GM12878 (cell line): ENCODE results near the gene TMEM132D. TPM values are rescaled to one million over a fixed set of nuclear protein-coding genes. Genes with fewer than 3 reads are reported as not detected.

Source experiments
- ATAC-seq: fragments of 200-7000 bp; cut with Tn5 transposase; 3 replicates; pipeline ENCODE4 v1.9.1; 2020; ENCODE audit warnings: mild to moderate bottlenecking, moderate library complexity
- BruUV-seq: library from RNA; stranded (reverse); fragments of 400-500 nt; replicated peaks from 2 replicates; lab custom pipeline; 2021; lab: Mats Ljungman, UMichigan
- CTCF ChIA-PET: fragments of 300-600 bp; sonication (Branson Sonifier 250); formaldehyde crosslinking; extraction: SDS; loops from one replicate; lab custom pipeline; 2021; ENCODE audit warnings: inconsistent platforms; lab: Yijun Ruan, JAX
- POLR2A ChIA-PET: fragments of 350-600 bp; formaldehyde crosslinking; extraction: SDS; loops from one replicate; lab custom pipeline; 2021; ENCODE audit warnings: inconsistent platforms; lab: Charles Lee
- RAD21 ChIA-PET: fragments of 300-600 bp; sonication (Branson Sonifier 250); formaldehyde crosslinking; loops from one replicate; lab custom pipeline; 2023; ENCODE audit warnings: antibody characterized with exemption; ENCODE audit not compliant: unreplicated experiment; lab: Charles Lee
- SMC1A ChIA-PET: fragments of 300-600 bp; sonication (Branson Sonifier 250); formaldehyde crosslinking; loops from one replicate; lab custom pipeline; 2023; ENCODE audit not compliant: unreplicated experiment, uncharacterized antibody; lab: Charles Lee
- DNase-seq: peaks from one replicate; pipeline ENCODE4 v3.0.0-alpha.2; 2011; ENCODE audit warnings: low read depth, low spot score
- FAIRE-seq: peaks from 3 replicates; lab custom pipeline; 2011; peaks lifted over from hg19 to GRCh38; lab: Jason Lieb, UNC
- H2AFZ ChIP-seq: 2 replicates; pipeline ENCODE4 v1.6.0; 2011; ENCODE audit warnings: low read depth, low read length, control low read depth; ENCODE audit not compliant: control insufficient read depth
- H3K27ac ChIP-seq: 2 replicates; pipeline ENCODE4 v1.5.1; 2011; ENCODE audit warnings: control low read depth; ENCODE audit not compliant: control insufficient read depth, insufficient read depth
- H3K27me3 ChIP-seq, 2 experiments: replicated peaks in 1 of 2; 2 replicates each; pipeline versions ENCODE4 v1.6.0 to v1.6.1; 2011; ENCODE audit warnings: low read length in 1 of 2; ENCODE audit not compliant: control insufficient read depth in 2 of 2, insufficient read depth in 2 of 2
- H3K36me3 ChIP-seq, 2 experiments: 2 replicates each; pipeline ENCODE4 v1.5.1; 2011; ENCODE audit warnings: low read length in 1 of 2; ENCODE audit not compliant: control insufficient read depth in 2 of 2, insufficient read depth in 2 of 2
- H3K4me1 ChIP-seq: 2 replicates; pipeline ENCODE4 v1.6.1; 2011; ENCODE audit warnings: mild to moderate bottlenecking, low read length, moderate library complexity, mixed read lengths; ENCODE audit not compliant: control insufficient read depth, insufficient read depth
- H3K4me2 ChIP-seq: 2 replicates; pipeline ENCODE4 v1.6.0; 2011; ENCODE audit warnings: control low read depth; ENCODE audit not compliant: control insufficient read depth, insufficient read depth
- H3K4me3 ChIP-seq: fragments of 200-600 bp; sonication (generic); 2 replicates; pipeline ENCODE4 v1.5.1; 2016
- H3K79me2 ChIP-seq: 2 replicates; pipeline ENCODE4 v1.6.0; 2011; ENCODE audit warnings: low read length; ENCODE audit not compliant: control insufficient read depth, insufficient read depth
- H3K9ac ChIP-seq: 2 replicates; pipeline ENCODE4 v1.8.0; 2011; ENCODE audit warnings: low read length, control low read depth, mixed read lengths; ENCODE audit not compliant: control insufficient read depth, insufficient read depth
- H3K9me3 ChIP-seq: replicated peaks from 3 replicates; pipeline ENCODE4 v1.5.1; 2011; ENCODE audit warnings: mild to moderate bottlenecking, low read length; ENCODE audit not compliant: control insufficient read depth, insufficient read depth
- H4K20me1 ChIP-seq: 2 replicates; pipeline ENCODE4 v1.6.0; 2011; ENCODE audit not compliant: control insufficient read depth, insufficient read depth
- BRCA1 ChIP-seq: IDR thresholded peaks from 2 replicates; pipeline ENCODE4 v1.6.1; 2011; ENCODE audit warnings: low read depth, low read length, improper control_type of control experiment
- CBX3 ChIP-seq: fragments of 200-600 bp; sonication (generic); IDR thresholded peaks from 2 replicates; pipeline ENCODE4 v1.6.1; 2016; ENCODE audit warnings: low read depth, borderline replicate concordance
- CREB1 ChIP-seq: IDR thresholded peaks from 2 replicates; pipeline ENCODE4 v1.6.1; 2012; ENCODE audit warnings: low read depth, mild to moderate bottlenecking, inconsistent platforms
- CREM ChIP-seq: IDR thresholded peaks from 2 replicates; pipeline ENCODE4 v1.6.1; 2014; ENCODE audit warnings: antibody characterized with exemption, low read depth
- MTA3 ChIP-seq: IDR thresholded peaks from 2 replicates; pipeline ENCODE4 v1.6.1; 2012; ENCODE audit warnings: low read length, inconsistent platforms, borderline replicate concordance
- NBN ChIP-seq: fragments of 450-650 bp; IDR thresholded peaks from 2 replicates; pipeline ENCODE4 v1.6.1; 2016
- NFYA ChIP-seq: IDR thresholded peaks from 2 replicates; pipeline ENCODE4 v1.6.1; 2011; ENCODE audit warnings: low read depth, mild to moderate bottlenecking, low read length, improper control_type of control experiment, borderline replicate concordance
- SREBF2 ChIP-seq: IDR thresholded peaks from 2 replicates; pipeline ENCODE4 v1.6.1; 2012; ENCODE audit warnings: mild to moderate bottlenecking, low read length
- STAT1 ChIP-seq: fragments of 450-650 bp; conservative IDR thresholded peaks from 2 replicates; pipeline ENCODE4 v1.6.1; 2014; ENCODE audit warnings: antibody characterized with exemption, mild to moderate bottlenecking
- SUPT20H ChIP-seq: IDR thresholded peaks from 2 replicates; pipeline ENCODE4 v1.6.1; 2011; ENCODE audit warnings: low read depth, mild to moderate bottlenecking, low read length, moderate library complexity, borderline replicate concordance; ENCODE audit not compliant: control insufficient read depth
- WRNIP1 ChIP-seq: IDR thresholded peaks from 2 replicates; pipeline ENCODE4 v1.6.1; 2011; ENCODE audit warnings: low read depth, low read length, improper control_type of control experiment, borderline replicate concordance
- ZNF622 ChIP-seq: fragments of 450-650 bp; IDR thresholded peaks from 2 replicates; pipeline ENCODE4 v1.6.1; 2017; ENCODE audit warnings: mild to moderate bottlenecking, inconsistent platforms
- WGBS: methylation state at CpG from one replicate; pipeline ENCODE4 v1.1.6; 2016; ENCODE audit warnings: low lambda C conversion rate; ENCODE audit not compliant: insufficient replicate concordance, insufficient coverage; ENCODE audit errors: missing lambda C conversion rate; 5-methylcytosine and 5-hydroxymethylcytosine counted together
- in situ Hi-C: fragments of 300-500 bp; cut with MboI; formaldehyde crosslinking; loops from 9 replicates; pipeline ENCODE4 v1.14.3; 2018; ENCODE audit warnings: mixed read lengths
- intact Hi-C: fragments of 100-400 bp; cut with micrococcal nuclease; formaldehyde crosslinking; loops from one replicate; pipeline ENCODE4 v1.14.2; 2022; ENCODE audit not compliant: unreplicated experiment
- polyA plus RNA-seq, 11 experiments: library from polyadenylated mRNA; depleted of rRNA in 4 of 11; unstranded in 6 of 11; stranded (reverse) in 5 of 11; fragments of >200 nt; fragmentation: Nextera tagmentation in 4 of 11; fragmentation: Illumina TruSeq in 1 of 11; extraction: Ambion mirVana in 4 of 11; extraction: Trizol in 1 of 11; gene quantifications; 1 replicate in 1 of 11; 2 replicates in 10 of 11; pipeline versions ENCODE4 v1.2.1 to v1.2.3, GENCODE V29; 2011 to 2016; ENCODE audit warnings: inconsistent platforms in 2 of 11, missing spikeins in 2 of 11, low read depth in 1 of 11
- total RNA-seq, 4 experiments: library from RNA; depleted of rRNA in 3 of 4; stranded (reverse); fragments of >200 nt in 3 of 4; fragmentation: Illumina TruSeq in 1 of 4; extraction: Trizol in 1 of 4; gene quantifications; 2 replicates each; pipeline versions ENCODE4 v1.2.1 to v1.2.3, GENCODE V29; 2013 to 2021
- TF ChIP-seq, protein P1 (sequence below): fragments of 450-650 bp; IDR thresholded peaks from 2 replicates; pipeline ENCODE4 v1.6.1; 2017; ENCODE audit warnings: mild to moderate bottlenecking

The TMEM132D gene
- total and polyA plus RNA-seq, 10 of the 15 experiments (the other 5 are each of a cell fraction or from before 2014, with no cell fraction given) = under 0.01 to 0.12 (median 0.02) TPM; not detected in 3

DNA sequence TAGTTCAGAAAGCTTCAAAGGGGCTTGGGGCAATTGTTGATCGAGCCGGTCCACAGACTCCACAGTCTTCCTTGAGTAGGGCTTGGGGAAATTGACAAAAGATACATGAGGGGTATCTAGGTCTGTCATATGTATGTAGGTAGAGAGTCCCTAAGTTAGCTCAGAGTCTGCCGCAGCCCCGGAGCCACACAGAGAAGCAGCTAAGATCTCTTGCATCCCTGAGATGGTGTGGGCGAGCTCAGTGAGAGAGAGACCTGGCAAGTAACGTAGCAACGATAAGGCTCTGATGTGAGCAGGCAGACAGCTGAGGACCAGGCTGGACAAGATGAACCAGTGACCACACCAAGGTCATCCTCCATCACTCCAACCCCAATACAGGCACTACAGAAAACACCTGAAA lies 297.6 kb downstream of the TMEM132D start:
- H3K36me3 ChIP-seq = no peaks in the 10 kb centered on the region
- no peaks in the 10 kb centered on the region for H3K27me3 ChIP-seq
- no peak overlapping the region for H3K4me2 ChIP-seq
- ChIA-PET RAD21 (no interaction called here), CTCF (no interaction called here), SMC1A (no interaction called here), POLR2A (no interaction called here)
- no peaks in the 10 kb centered on the region for H3K4me1 ChIP-seq
- H3K4me3 ChIP-seq = no peak overlapping the region
- intact Hi-C loops (no loop called here), in situ Hi-C loops (no loop called here)
- H3K9ac ChIP-seq = no peak overlapping the region
- no peaks in the 10 kb centered on the region for H3K79me2 ChIP-seq
- FAIRE-seq (no peak), ATAC-seq (no peak), DNase-seq (no peak)
- H2AFZ ChIP-seq = no peak overlapping the region
- no peak overlapping the region for H3K27ac ChIP-seq
- TF ChIP-seq ZNF622 = no peak
- no peak for TF ChIP-seq BRCA1
- TF ChIP-seq CREM = no peak
- no peak for TF ChIP-seq NFYA
- no peak for TF ChIP-seq SUPT20H
- TF ChIP-seq MTA3 = no peak
- TF ChIP-seq SREBF2 = no peak
- TF ChIP-seq, protein P1, sequence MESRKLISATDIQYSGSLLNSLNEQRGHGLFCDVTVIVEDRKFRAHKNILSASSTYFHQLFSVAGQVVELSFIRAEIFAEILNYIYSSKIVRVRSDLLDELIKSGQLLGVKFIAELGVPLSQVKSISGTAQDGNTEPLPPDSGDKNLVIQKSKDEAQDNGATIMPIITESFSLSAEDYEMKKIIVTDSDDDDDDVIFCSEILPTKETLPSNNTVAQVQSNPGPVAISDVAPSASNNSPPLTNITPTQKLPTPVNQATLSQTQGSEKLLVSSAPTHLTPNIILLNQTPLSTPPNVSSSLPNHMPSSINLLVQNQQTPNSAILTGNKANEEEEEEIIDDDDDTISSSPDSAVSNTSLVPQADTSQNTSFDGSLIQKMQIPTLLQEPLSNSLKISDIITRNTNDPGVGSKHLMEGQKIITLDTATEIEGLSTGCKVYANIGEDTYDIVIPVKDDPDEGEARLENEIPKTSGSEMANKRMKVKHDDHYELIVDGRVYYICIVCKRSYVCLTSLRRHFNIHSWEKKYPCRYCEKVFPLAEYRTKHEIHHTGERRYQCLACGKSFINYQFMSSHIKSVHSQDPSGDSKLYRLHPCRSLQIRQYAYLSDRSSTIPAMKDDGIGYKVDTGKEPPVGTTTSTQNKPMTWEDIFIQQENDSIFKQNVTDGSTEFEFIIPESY = no peak
- TF ChIP-seq CBX3 = no peak
- TF ChIP-seq WRNIP1 = no peak
- TF ChIP-seq NBN = no peak
- TF ChIP-seq STAT1 = no peak
- TF ChIP-seq CREB1 = no peak
- BruUV-seq = no TSS peak
- no peaks in the 10 kb centered on the region for H4K20me1 ChIP-seq
- H3K9me3 ChIP-seq = no peaks in the 10 kb centered on the region
- WGBS = 52% methylated on average over 7 of the region's 7 CpGs
